Measurements from ENCODE around the gene MMP28.

DNA sequence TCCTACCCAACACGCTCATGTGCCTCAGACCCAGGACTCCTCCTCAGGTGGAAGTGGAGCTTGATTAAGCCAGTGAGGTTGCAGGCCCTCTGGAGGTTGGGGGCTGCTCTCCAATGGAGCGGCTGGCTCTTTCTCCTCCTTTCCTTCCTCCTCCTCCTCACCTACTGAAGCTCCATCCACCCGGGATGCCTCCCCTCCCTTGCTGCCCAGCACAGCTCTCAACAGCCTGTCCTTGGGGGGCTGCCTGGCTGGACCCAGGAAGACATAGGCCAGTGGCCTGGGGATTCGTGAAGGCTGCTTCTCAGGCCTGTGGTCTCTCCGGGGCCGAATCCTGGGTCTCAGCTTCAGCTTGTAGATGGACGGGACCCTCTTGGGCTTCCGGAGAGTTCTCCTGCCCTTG, 50.6 kb downstream of the MMP28 start:
- TF ChIP-seq, protein P1, sequence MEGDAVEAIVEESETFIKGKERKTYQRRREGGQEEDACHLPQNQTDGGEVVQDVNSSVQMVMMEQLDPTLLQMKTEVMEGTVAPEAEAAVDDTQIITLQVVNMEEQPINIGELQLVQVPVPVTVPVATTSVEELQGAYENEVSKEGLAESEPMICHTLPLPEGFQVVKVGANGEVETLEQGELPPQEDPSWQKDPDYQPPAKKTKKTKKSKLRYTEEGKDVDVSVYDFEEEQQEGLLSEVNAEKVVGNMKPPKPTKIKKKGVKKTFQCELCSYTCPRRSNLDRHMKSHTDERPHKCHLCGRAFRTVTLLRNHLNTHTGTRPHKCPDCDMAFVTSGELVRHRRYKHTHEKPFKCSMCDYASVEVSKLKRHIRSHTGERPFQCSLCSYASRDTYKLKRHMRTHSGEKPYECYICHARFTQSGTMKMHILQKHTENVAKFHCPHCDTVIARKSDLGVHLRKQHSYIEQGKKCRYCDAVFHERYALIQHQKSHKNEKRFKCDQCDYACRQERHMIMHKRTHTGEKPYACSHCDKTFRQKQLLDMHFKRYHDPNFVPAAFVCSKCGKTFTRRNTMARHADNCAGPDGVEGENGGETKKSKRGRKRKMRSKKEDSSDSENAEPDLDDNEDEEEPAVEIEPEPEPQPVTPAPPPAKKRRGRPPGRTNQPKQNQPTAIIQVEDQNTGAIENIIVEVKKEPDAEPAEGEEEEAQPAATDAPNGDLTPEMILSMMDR (IDR thresholded peaks at IDR 0.05) = no peak
- TF ChIP-seq POLR2A (IDR thresholded peaks at IDR 0.05) = no peak
